Testis (tissue), 2 donors: Measurements from ENCODE around the gene DIP2B.

Source experiments
- POLR2A ChIP-seq: fragments of 450-650 bp; IDR thresholded peaks from one replicate; pipeline ENCODE4 v1.6.1; 2017; ENCODE audit warnings: antibody characterized with exemption, mild to moderate bottlenecking, moderate library complexity
- TF ChIP-seq, protein P1 (sequence below), 3 experiments: fragments of 450-650 bp in 2 of 3; fragments of 200-600 bp in 1 of 3; sonication (generic) in 1 of 3; IDR thresholded peaks; one replicate each; pipeline ENCODE4 v1.5.1; 2016 to 2019; ENCODE audit warnings: antibody characterized with exemption in 3 of 3, mild to moderate bottlenecking in 2 of 3, moderate library complexity in 1 of 3

- TF ChIP-seq, protein P1, sequence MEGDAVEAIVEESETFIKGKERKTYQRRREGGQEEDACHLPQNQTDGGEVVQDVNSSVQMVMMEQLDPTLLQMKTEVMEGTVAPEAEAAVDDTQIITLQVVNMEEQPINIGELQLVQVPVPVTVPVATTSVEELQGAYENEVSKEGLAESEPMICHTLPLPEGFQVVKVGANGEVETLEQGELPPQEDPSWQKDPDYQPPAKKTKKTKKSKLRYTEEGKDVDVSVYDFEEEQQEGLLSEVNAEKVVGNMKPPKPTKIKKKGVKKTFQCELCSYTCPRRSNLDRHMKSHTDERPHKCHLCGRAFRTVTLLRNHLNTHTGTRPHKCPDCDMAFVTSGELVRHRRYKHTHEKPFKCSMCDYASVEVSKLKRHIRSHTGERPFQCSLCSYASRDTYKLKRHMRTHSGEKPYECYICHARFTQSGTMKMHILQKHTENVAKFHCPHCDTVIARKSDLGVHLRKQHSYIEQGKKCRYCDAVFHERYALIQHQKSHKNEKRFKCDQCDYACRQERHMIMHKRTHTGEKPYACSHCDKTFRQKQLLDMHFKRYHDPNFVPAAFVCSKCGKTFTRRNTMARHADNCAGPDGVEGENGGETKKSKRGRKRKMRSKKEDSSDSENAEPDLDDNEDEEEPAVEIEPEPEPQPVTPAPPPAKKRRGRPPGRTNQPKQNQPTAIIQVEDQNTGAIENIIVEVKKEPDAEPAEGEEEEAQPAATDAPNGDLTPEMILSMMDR (IDR thresholded peaks at IDR 0.05) = no peak
- TF ChIP-seq POLR2A = no peak
These were observed 61.3 kb downstream of the DIP2B start for GRCh38 chr12:50566066-50566465.
